ENCODE results near the gene POLR2E. TPM values are rescaled to one million over a fixed set of nuclear protein-coding genes. Genes with fewer than 3 reads are reported as not detected.

Gene POLR2E
- total and polyA plus RNA-seq, 2 of the 8 experiments (the other 6 are each of a cell fraction or from before 2014, with no cell fraction given): 281 to 381 TPM

DNA sequence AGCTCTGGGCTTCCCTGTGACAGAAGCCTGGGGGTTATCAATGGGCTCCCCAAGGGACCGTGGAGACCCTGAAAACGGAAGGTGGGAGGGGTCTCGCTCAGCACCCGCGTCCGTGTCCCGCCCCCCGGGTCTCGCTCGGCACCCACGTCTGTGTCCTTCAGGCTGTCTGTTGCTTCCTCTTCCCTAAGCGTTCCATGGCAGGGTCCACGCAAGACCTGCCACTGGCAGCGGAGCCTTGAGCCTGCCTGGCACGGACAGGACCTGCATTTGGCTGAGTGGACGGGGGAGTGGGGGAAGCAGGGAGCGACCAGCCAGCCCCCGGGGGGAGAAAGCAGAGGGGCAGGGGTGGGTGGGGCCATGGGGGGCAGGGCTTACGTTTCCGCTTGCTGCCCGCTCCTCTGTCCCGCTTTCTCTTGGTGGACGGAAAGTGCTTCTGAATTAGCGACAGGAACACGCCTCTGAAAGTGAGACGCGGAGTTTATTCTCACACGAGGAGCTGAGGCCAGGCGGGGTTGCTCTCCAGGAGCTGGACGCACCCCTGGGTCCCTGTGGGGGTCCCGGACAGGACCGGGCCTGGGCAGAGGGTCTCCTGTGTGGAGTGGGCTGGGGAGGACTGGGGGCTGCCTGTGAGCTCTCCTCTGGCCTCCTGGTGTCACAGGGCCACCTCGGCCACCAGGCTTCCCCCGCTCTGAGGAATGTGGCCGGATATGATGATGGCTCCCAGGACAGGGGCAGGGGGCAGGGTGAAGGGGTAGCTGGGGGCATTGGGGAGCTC, 20.7 kb upstream of the POLR2E start:
- Histone ChIP-seq H4K91ac (replicated peaks; ENCODE audit: insufficient read length, low read length) (no peak overlapping the region), H2AK5ac (ENCODE audit: low read depth, low read length) (no peak overlapping the region)
- POLR2A ChIA-PET (ENCODE audit: partially characterized antibody): interaction anchor here (1.3 to 1.4 kb wide), 3 partner anchors 8 to 159 kb away, joined by 3 to 4 read pairs (median 3); partner anchors contain the start of gene FAM174C
- TF ChIP-seq TAF1 (IDR thresholded peaks at IDR 0.05; ENCODE audit: low read depth, low read length): no peak
- TF ChIP-seq CTBP2 (IDR thresholded peaks at IDR 0.05; ENCODE audit: borderline replicate concordance, insufficient read depth, insufficient read length, low read length): no peak
- TF ChIP-seq JUN (IDR thresholded peaks at IDR 0.05; ENCODE audit: low read depth, low read length): no peak
- TF ChIP-seq SP1 (IDR thresholded peaks at IDR 0.05; ENCODE audit: low read depth, low read length): no peak
- no peak for TF ChIP-seq HDAC2 (IDR thresholded peaks at IDR 0.05; ENCODE audit: borderline replicate concordance in 1 of 2, low read depth in 2 of 2, low read length in 2 of 2)
- TF ChIP-seq KDM5A (IDR thresholded peaks at IDR 0.05; ENCODE audit: low read length): no peak
- TF ChIP-seq KDM1A (IDR thresholded peaks at IDR 0.05; ENCODE audit: borderline replicate concordance, low read length): no peak
- TF ChIP-seq RXRA (IDR thresholded peaks at IDR 0.05; ENCODE audit: insufficient read depth, low read depth, low read length): no peak
- no peak for TF ChIP-seq MAFK (IDR thresholded peaks at IDR 0.05; ENCODE audit: low read depth, low read length)
- no peak for TF ChIP-seq CREB1 (IDR thresholded peaks at IDR 0.05)

More for the DNA sequence above, 20.7 kb upstream of the POLR2E start:
- no peak overlapping the region for H2AFZ ChIP-seq (ENCODE audit: low read length)
- no peak overlapping the region for H3K18ac ChIP-seq (ENCODE audit: extremely low read depth, low read length)
- H2BK12ac ChIP-seq (ENCODE audit: low read depth, low read length): no peak overlapping the region
- no peak overlapping the region for H3K56ac ChIP-seq (replicated peaks; ENCODE audit: insufficient read length, low read depth, low read length)
- H3K4me1 ChIP-seq (replicated peaks in 1 of 4; ENCODE audit: control insufficient read depth in 3 of 4, insufficient read depth in 4 of 4, low read length in 3 of 4): peaks cover 0 to 3% (median 2%) of the 10 kb centered on the region in 4 experiments; a peak in 5 of 7 replicates
- FAIRE-seq (no peak), DNase-seq (ENCODE audit: low read depth in 1 of 2, low spot score in 2 of 2) (no peak)
- H4K5ac ChIP-seq (ENCODE audit: insufficient read length, low read depth, low read length): no peak overlapping the region
- H3K4me2 ChIP-seq (ENCODE audit: insufficient read depth in 1 of 2, low read depth in 2 of 2, low read length in 2 of 2): no peak overlapping the region
- H3K79me1 ChIP-seq (ENCODE audit: low read depth, low read length): no peaks in the 10 kb centered on the region
- H2BK120ac ChIP-seq (replicated peaks; ENCODE audit: low read depth, low read length): no peak overlapping the region
- H2BK20ac ChIP-seq (ENCODE audit: low read length): no peak overlapping the region
- no peak overlapping the region for H2BK5ac ChIP-seq (ENCODE audit: low read depth, low read length)
- no peaks in the 10 kb centered on the region for H3K79me2 ChIP-seq (ENCODE audit: control insufficient read depth in 1 of 2, insufficient read depth in 2 of 2, low read length in 2 of 2)
- H3K27ac ChIP-seq (ENCODE audit: low read depth, low read length): no peak overlapping the region; the same call in 1 of the 2 replicates
- no peak overlapping the region for H4K8ac ChIP-seq (ENCODE audit: extremely low read depth, insufficient read depth, low read length)
- H4K20me1 ChIP-seq (replicated peaks in 1 of 2; ENCODE audit: control insufficient read depth in 1 of 2, insufficient read depth in 2 of 2, low read length in 2 of 2): peaks cover 2 to 3% of the 10 kb centered on the region in 2 experiments
- CTCF ChIA-PET (ENCODE audit: partially characterized antibody): interaction anchor here (0.8 to 1.6 kb wide), 6 partner anchors 15 to 129 kb away, joined by 3 to 5 read pairs (median 4); no protein-coding TSS in a partner anchor
- no peak overlapping the region for H3K23ac ChIP-seq (ENCODE audit: insufficient read length)
- no peaks in the 10 kb centered on the region for H3K27me3 ChIP-seq (replicated peaks in 1 of 4; ENCODE audit: control insufficient read depth in 3 of 4, extremely low read depth in 1 of 4, insufficient read depth in 3 of 4, low read length in 3 of 4)
- H3K4ac ChIP-seq (replicated peaks; ENCODE audit: insufficient read length, low read depth, low read length): no peak overlapping the region
- H3K4me3 ChIP-seq (ENCODE audit: extremely low read depth in 1 of 4, insufficient read depth in 2 of 4, low read depth in 3 of 4, low read length in 4 of 4): no peak overlapping the region
- H3K36me3 ChIP-seq (ENCODE audit: control insufficient read depth in 2 of 4, insufficient read depth in 4 of 4, low read length in 3 of 4): peaks cover 0 to 40% (median 9%) of the 10 kb centered on the region in 4 experiments; a peak in 4 of 8 replicates
- H3K14ac ChIP-seq (ENCODE audit: insufficient read length): no peak overlapping the region
- no peaks in the 10 kb centered on the region for H3K23me2 ChIP-seq (ENCODE audit: low read depth, low read length)
- 97% methylated on average over 13 of the region's 35 CpGs; no CpG with 5 or more reads in 1 of the 2 experiments for WGBS, 2 experiments (ENCODE audit: extremely low coverage in 1 of 2, insufficient coverage in 1 of 2, insufficient read length in 1 of 2, insufficient replicate concordance in 2 of 2, low coverage in 1 of 2, low lambda C conversion rate in 2 of 2, missing lambda C conversion rate in 1 of 2)
- H2BK15ac ChIP-seq (ENCODE audit: low read length): no peak overlapping the region
- no peaks in the 10 kb centered on the region for H3K9me3 ChIP-seq (ENCODE audit: insufficient read depth in 2 of 2, low read depth in 1 of 2, low read length in 1 of 2)
- no peak overlapping the region for H3K9ac ChIP-seq (replicated peaks in 1 of 4; ENCODE audit: extremely low read depth in 1 of 4, low read depth in 3 of 4, low read length in 3 of 4)
